ENCODE results near the gene FTCD. TPM values are rescaled to one million over a fixed set of nuclear protein-coding genes. Genes with fewer than 3 reads are reported as not detected.

Gene FTCD
- polyA plus RNA-seq, 3 donors, result not detected

GRCh38 chr21:46135782-46136395 lies 19.5 kb downstream of the FTCD start:
- Histone ChIP-seq H3K27me3 (ENCODE audit: control insufficient read depth in 2 of 2, insufficient read depth in 2 of 2, low read length in 2 of 2) (no peaks in the 10 kb centered on the region), H3K79me2 (ENCODE audit: insufficient read depth, low read length) (no peaks in the 10 kb centered on the region), H3K4me3 (replicated peaks in 1 of 3; ENCODE audit: low read depth in 2 of 3, low read length in 3 of 3) (no peak overlapping the region), H2AFZ (ENCODE audit: insufficient read depth, low read depth, low read length, poor library complexity, severe bottlenecking) (no peak overlapping the region), H3K9ac (ENCODE audit: insufficient read depth, low read length, poor library complexity, severe bottlenecking) (no peak overlapping the region), H3K9me3 (replicated peaks in 1 of 2; ENCODE audit: control insufficient read depth in 1 of 2, insufficient read depth in 1 of 2, low read length in 2 of 2) (no peaks in the 10 kb centered on the region), H4K20me1 (ENCODE audit: insufficient read depth, low read length) (no peaks in the 10 kb centered on the region), H3K36me3 (replicated peaks in 1 of 2; ENCODE audit: control insufficient read depth in 1 of 2, insufficient read depth in 2 of 2, low read length in 2 of 2) (no peaks in the 10 kb centered on the region), H3K4me2 (replicated peaks; ENCODE audit: extremely low read depth, low read length, poor library complexity, severe bottlenecking) (no peak overlapping the region), H3K4me1 (ENCODE audit: control insufficient read depth in 1 of 2, insufficient read depth in 2 of 2, low read length in 2 of 2) (no peaks in the 10 kb centered on the region), H3K27ac (ENCODE audit: low read depth in 1 of 2, low read length in 2 of 2) (no peak overlapping the region)
- no peak for DNase-seq
- intact Hi-C loops (cut with micrococcal nuclease), result no loop called here
- peaks cover 0 to 7% (median 4%) of the 10 kb centered on the region in 3 donors for H3K27me3 Mint-ChIP-seq (ENCODE audit: low read depth in 3 of 3)
- H3K4me1 Mint-ChIP-seq, result no peaks in the 10 kb centered on the region
- H3K4me3 Mint-ChIP-seq, result no peak overlapping the region
- H3K9me3 Mint-ChIP-seq, result no peaks in the 10 kb centered on the region
- no peaks in the 10 kb centered on the region for H3K36me3 Mint-ChIP-seq
- no peak overlapping the region for H3K27ac Mint-ChIP-seq
- no CpG with 5 or more reads among the region's 7 CpGs for WGBS (ENCODE audit: insufficient coverage)
- no peak for TF ChIP-seq CTCF (IDR thresholded peaks at IDR 0.05)

- Histone ChIP-seq H3K79me2 (ENCODE audit: insufficient read depth, low read length) (no peaks in the 10 kb centered on the region), H3K9me3 (replicated peaks in 1 of 2; ENCODE audit: control insufficient read depth in 1 of 2, insufficient read depth in 1 of 2, low read length in 2 of 2) (no peaks in the 10 kb centered on the region), H3K9ac (ENCODE audit: insufficient read depth, low read length, poor library complexity, severe bottlenecking) (no peak overlapping the region), H3K4me3 (replicated peaks in 1 of 3; ENCODE audit: low read depth in 2 of 3, low read length in 3 of 3) (no peak overlapping the region), H2AFZ (ENCODE audit: insufficient read depth, low read depth, low read length, poor library complexity, severe bottlenecking) (no peak overlapping the region), H3K27ac (ENCODE audit: low read depth in 1 of 2, low read length in 2 of 2) (no peak overlapping the region), H3K36me3 (replicated peaks in 1 of 2; ENCODE audit: control insufficient read depth in 1 of 2, insufficient read depth in 2 of 2, low read length in 2 of 2) (no peaks in the 10 kb centered on the region), H3K27me3 (ENCODE audit: control insufficient read depth in 2 of 2, insufficient read depth in 2 of 2, low read length in 2 of 2) (no peaks in the 10 kb centered on the region), H4K20me1 (ENCODE audit: insufficient read depth, low read length) (no peaks in the 10 kb centered on the region), H3K4me1 (ENCODE audit: control insufficient read depth in 1 of 2, insufficient read depth in 2 of 2, low read length in 2 of 2) (no peaks in the 10 kb centered on the region), H3K4me2 (replicated peaks; ENCODE audit: extremely low read depth, low read length, poor library complexity, severe bottlenecking) (no peak overlapping the region)
- TF ChIP-seq CTCF (IDR thresholded peaks at IDR 0.05), result no peak
- Mint-ChIP-seq H3K36me3 (no peaks in the 10 kb centered on the region), H3K27me3 (ENCODE audit: low read depth in 3 of 3) (peaks cover 0 to 4% (median 2%) of the 10 kb centered on the region in 3 donors), H3K4me1 (no peaks in the 10 kb centered on the region), H3K4me3 (no peak overlapping the region), H3K27ac (no peak overlapping the region), H3K9me3 (peaks cover 0 to 3% (median 0%) of the 10 kb centered on the region in 7 donors)
- DNase-seq, result no peak
- WGBS (ENCODE audit: insufficient coverage), result 97% methylated on average over 83 of the region's 85 CpGs
- intact Hi-C loops (cut with micrococcal nuclease), result no loop called here
These were observed 23.3 kb downstream of the FTCD start for GRCh38 chr21:46131838-46132651.

All from CD14-positive monocyte (primary cell).